Nucleus accumbens (tissue), 56 donors: ENCODE results near the gene PDE6B.
"Not testable (repeated sequence)": the region's sequence is repeated elsewhere in the genome, so short reads cannot be mapped to it uniquely, and the experiment has no call there.

ENCODE experiments used
- DNase-seq, 56 donors: peaks; one replicate each; lab custom pipeline; 2025; lab: John Stamatoyannopoulos, UW

The PDE6B gene

GRCh38 chr4:699816-700580, 74.6 kb downstream of the PDE6B start:
- DNase-seq = no peak

- DNase-seq = no peak
These were observed 75.4 kb downstream of the PDE6B start for GRCh38 chr4:700587-701264.

- peak in 2 of 56 donors; percentile 29 to 41 for DNase-seq
These were observed 77.3 kb downstream of the PDE6B start for GRCh38 chr4:702618-703048.

- no peak for DNase-seq
These were observed 78.2 kb downstream of the PDE6B start for GRCh38 chr4:703336-704197.

- DNase-seq = no peak
These were observed 79.0 kb downstream of the PDE6B start for GRCh38 chr4:704198-704891.

- no peak for DNase-seq
These were observed 79.6 kb downstream of the PDE6B start for GRCh38 chr4:704971-705277.

GRCh38 chr4:705278-706082, 80.1 kb downstream of the PDE6B start, which contains the start of gene PCGF3:
Gene PCGF3 (plus strand): TSS chr4:705832. CDS start chr4:733681, 27,849 bp downstream.
- DNase-seq = peak; percentile 34 to 97 (median 92)

- DNase-seq = not testable (repeated sequence)
These were observed 80.8 kb downstream of the PDE6B start for GRCh38 chr4:706083-706633.

- DNase-seq = no peak
These were observed 81.6 kb downstream of the PDE6B start for GRCh38 chr4:706834-707598.

GRCh38 chr4:707929-708630, 82.7 kb downstream of the PDE6B start:
- DNase-seq = no peak

- no peak for DNase-seq
These were observed 83.2 kb downstream of the PDE6B start for GRCh38 chr4:708631-708933.

- DNase-seq = no peak
These were observed 84.0 kb downstream of the PDE6B start for GRCh38 chr4:709348-709747.

- DNase-seq = no peak
These were observed 84.7 kb downstream of the PDE6B start for GRCh38 chr4:710116-710515.

- no peak for DNase-seq
These were observed 85.5 kb downstream of the PDE6B start for GRCh38 chr4:710916-711315.

- no peak for DNase-seq
These were observed 86.7 kb downstream of the PDE6B start for GRCh38 chr4:712093-712492.

GRCh38 chr4:712916-713632, 87.7 kb downstream of the PDE6B start:
- no peak for DNase-seq

- no peak for DNase-seq
These were observed 88.7 kb downstream of the PDE6B start for GRCh38 chr4:714087-714486.
